Loucy (cell line): ENCODE measurements around the gene ZMYND8.

ENCODE experiments used
- EZH2phosphoT487 ChIP-seq: fragments of 200-600 bp; IDR thresholded peaks from 2 replicates; pipeline ENCODE4 v1.6.1; 2018; ENCODE audit warnings: antibody characterized with exemption, mild to moderate bottlenecking, moderate library complexity, borderline replicate concordance
- TF ChIP-seq, protein P1 (sequence below): fragments of 200-600 bp; sonication (generic); conservative IDR thresholded peaks from 2 replicates; pipeline ENCODE4 v1.5.1; 2014; ENCODE audit warnings: mild to moderate bottlenecking, antibody characterized with exemption, low read length

DNA sequence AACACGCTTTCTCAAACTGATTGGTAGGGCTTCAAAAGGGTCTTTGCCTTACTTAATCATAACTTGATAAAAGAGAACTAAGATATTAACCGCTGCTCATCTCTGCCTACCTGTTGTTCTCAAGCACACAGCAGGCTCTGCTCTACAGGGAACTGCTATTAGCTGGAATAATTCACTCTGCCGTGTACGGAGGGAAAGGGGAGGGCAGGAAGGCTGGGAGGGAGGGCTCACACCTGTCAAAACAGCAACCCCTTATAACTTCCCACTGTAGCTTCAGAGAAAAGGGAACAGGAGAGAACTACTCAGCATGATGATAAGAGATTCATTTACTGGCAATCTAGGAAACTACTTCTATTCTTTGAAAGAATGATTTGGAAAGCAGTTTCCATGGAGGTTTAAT is 75.1 kb downstream of the ZMYND8 start:
- TF ChIP-seq, protein P1, sequence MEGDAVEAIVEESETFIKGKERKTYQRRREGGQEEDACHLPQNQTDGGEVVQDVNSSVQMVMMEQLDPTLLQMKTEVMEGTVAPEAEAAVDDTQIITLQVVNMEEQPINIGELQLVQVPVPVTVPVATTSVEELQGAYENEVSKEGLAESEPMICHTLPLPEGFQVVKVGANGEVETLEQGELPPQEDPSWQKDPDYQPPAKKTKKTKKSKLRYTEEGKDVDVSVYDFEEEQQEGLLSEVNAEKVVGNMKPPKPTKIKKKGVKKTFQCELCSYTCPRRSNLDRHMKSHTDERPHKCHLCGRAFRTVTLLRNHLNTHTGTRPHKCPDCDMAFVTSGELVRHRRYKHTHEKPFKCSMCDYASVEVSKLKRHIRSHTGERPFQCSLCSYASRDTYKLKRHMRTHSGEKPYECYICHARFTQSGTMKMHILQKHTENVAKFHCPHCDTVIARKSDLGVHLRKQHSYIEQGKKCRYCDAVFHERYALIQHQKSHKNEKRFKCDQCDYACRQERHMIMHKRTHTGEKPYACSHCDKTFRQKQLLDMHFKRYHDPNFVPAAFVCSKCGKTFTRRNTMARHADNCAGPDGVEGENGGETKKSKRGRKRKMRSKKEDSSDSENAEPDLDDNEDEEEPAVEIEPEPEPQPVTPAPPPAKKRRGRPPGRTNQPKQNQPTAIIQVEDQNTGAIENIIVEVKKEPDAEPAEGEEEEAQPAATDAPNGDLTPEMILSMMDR, result no peak
- no peak for TF ChIP-seq EZH2phosphoT487
